Left lung (tissue), 10 donors: ENCODE results near the gene POM121L2. TPM values are rescaled to one million over a fixed set of nuclear protein-coding genes. Genes with fewer than 3 reads are reported as not detected.

Experiments used
- ATAC-seq: fragments of 200-7000 bp; cut with Tn5 transposase; one replicate; pipeline ENCODE4 v1.9.1; 2020; ENCODE audit warnings: moderate library complexity
- DNase-seq, 4 donors: peaks; one replicate each; pipeline ENCODE4 v3.0.0-alpha.2; 2013 to 2020
- H3K27ac ChIP-seq, 2 donors: fragments of 200-600 bp; sonication (generic) in 1 of 2; one replicate each; pipeline versions ENCODE4 v1.5.0 to v1.8.0; 2020 to 2021
- H3K27me3 ChIP-seq, 2 donors: fragments of 200-600 bp; sonication (generic) in 1 of 2; one replicate each; pipeline versions ENCODE4 v1.5.0 to v1.8.0; 2020 to 2021
- H3K36me3 ChIP-seq, 2 donors: fragments of 200-600 bp; sonication (generic) in 1 of 2; one replicate each; pipeline versions ENCODE4 v1.5.0 to v1.8.0; 2020 to 2021
- H3K4me1 ChIP-seq, 2 donors: fragments of 200-600 bp; one replicate each; pipeline ENCODE4 v1.8.0; 2021
- H3K4me3 ChIP-seq, 2 donors: fragments of 200-600 bp; sonication (generic) in 1 of 2; one replicate each; pipeline versions ENCODE4 v1.5.0 to v1.8.0; 2020 to 2021; ENCODE audit warnings: mild to moderate bottlenecking in 1 of 2
- H3K9me3 ChIP-seq, 2 donors: fragments of 200-600 bp; sonication (generic) in 1 of 2; one replicate each; pipeline versions ENCODE4 v1.5.0 to v1.8.0; 2020 to 2021
- intact Hi-C, 2 donors: fragments of 100-400 bp; cut with DNase I; formaldehyde crosslinking; loops; one replicate each; pipeline versions ENCODE4 v1.11.2 to v1.14.2; 2022
- polyA plus RNA-seq, 6 donors: library from polyadenylated mRNA; unstranded; fragments of 120-200 nt; gene quantifications; one replicate each; pipeline ENCODE4 v1.2.1, GENCODE V29; 2013; ENCODE audit not compliant: insufficient read length in 6 of 6
- total RNA-seq, 2 donors: library from RNA; stranded (reverse); fragmentation: NEBNext Ultra II Directional; extraction: Animal tissue kit (Norgen Biotek cat#: 25700); gene quantifications; one replicate each; pipeline ENCODE4 v1.2.1, GENCODE V29; 2021
- TF ChIP-seq, protein P1 (sequence below), 2 donors: fragments of 200-600 bp; sonication (generic) in 1 of 2; IDR thresholded peaks; one replicate each; pipeline versions ENCODE4 v1.5.0 to v1.8.0; 2021; ENCODE audit warnings: antibody characterized with exemption in 2 of 2
- donor health status: DM: no; HTN: yes; CAD: no.
- donor health status: DM: no; HTN: no; CAD: no.

The POM121L2 gene
- total and polyA plus RNA-seq, 8 donors: 0.10 TPM; not detected in 7

DNA sequence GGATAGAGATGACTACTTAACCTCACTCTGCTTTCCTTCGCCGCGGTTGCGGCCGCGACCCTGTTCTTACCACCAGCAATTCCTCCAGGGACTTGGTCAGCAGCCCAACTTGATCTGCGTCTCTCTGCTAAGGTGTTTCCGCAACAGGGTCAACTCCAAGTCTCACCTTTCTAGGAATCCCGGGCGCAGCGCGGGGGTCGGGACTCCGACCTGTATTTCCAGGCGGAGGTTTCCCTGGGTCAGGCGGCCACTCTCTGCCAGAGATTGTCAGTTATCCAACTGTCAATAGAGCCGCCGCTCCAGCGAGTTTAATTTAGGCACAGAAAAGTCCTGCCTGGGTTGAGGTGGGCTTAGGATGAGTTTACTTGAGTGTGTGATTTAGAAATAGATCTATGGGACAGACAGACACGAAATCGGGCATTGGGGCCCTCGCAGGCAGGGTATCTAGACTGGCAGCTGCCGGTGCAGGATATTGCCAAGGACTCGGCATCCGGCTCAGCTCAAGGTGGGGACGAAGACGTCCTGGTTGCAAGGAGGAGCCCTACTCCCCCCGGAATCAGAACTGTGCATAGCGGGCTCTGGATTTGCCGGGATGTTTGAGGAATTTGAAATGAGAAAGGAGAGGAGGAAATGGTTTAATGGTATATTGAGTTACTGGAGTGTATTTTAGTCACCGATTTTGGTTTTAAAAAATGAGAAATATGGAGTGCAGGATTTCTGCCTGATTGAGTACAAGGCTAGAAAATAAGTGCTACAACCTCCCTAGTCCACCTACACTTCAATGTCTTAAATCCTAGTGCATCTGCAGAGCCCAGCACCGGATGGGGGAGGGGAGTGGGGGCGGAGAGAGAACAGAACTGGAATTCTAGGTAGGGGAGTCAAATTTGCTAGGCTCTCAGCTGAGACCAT, 23.7 kb downstream of the POM121L2 start:
- TF ChIP-seq, protein P1, sequence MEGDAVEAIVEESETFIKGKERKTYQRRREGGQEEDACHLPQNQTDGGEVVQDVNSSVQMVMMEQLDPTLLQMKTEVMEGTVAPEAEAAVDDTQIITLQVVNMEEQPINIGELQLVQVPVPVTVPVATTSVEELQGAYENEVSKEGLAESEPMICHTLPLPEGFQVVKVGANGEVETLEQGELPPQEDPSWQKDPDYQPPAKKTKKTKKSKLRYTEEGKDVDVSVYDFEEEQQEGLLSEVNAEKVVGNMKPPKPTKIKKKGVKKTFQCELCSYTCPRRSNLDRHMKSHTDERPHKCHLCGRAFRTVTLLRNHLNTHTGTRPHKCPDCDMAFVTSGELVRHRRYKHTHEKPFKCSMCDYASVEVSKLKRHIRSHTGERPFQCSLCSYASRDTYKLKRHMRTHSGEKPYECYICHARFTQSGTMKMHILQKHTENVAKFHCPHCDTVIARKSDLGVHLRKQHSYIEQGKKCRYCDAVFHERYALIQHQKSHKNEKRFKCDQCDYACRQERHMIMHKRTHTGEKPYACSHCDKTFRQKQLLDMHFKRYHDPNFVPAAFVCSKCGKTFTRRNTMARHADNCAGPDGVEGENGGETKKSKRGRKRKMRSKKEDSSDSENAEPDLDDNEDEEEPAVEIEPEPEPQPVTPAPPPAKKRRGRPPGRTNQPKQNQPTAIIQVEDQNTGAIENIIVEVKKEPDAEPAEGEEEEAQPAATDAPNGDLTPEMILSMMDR (IDR thresholded peaks at IDR 0.05): no peak
- DNase-seq (no peak), ATAC-seq (no peak)
- H3K9me3 ChIP-seq: peaks cover 0 to 2% of the 10 kb centered on the region in 2 donors
- intact Hi-C loops: no loop called here
- no peaks in the 10 kb centered on the region for H3K4me1 ChIP-seq
- H3K4me3 ChIP-seq: no peak overlapping the region
- peaks cover 95 to 100% of the 10 kb centered on the region in 2 donors for H3K27me3 ChIP-seq
- H3K27ac ChIP-seq: no peak overlapping the region
- no peaks in the 10 kb centered on the region for H3K36me3 ChIP-seq

DNA sequence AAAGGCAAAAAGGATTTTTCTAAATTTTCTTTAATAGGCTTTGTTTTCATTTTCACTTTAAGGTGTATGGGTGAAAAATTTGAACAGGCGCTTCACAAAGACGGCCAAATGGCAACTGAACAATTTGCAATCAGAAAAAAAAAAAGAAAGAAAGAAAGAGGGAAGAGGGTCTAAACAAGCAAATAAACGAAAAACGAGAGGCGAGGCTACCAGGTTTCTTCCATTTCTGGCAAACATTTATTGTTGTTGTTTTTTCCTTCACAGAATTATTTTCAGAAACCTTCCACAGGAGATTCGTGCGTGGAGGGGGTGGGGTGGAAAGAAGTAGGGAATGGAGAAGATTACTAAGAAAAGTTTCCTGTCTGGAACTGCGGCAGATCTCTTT, 24.3 kb downstream of the POM121L2 start:
- TF ChIP-seq, protein P1 (IDR thresholded peaks at IDR 0.05): no peak
- H3K4me3 ChIP-seq: no peak overlapping the region
- intact Hi-C loops: no loop called here
- no peaks in the 10 kb centered on the region for H3K4me1 ChIP-seq
- peaks cover 0 to 3% of the 10 kb centered on the region in 2 donors for H3K9me3 ChIP-seq
- no peak overlapping the region for H3K27ac ChIP-seq
- H3K27me3 ChIP-seq: peaks cover 95 to 100% of the 10 kb centered on the region in 2 donors
- DNase-seq: no peak
- no peak for ATAC-seq
- no peaks in the 10 kb centered on the region for H3K36me3 ChIP-seq

DNA sequence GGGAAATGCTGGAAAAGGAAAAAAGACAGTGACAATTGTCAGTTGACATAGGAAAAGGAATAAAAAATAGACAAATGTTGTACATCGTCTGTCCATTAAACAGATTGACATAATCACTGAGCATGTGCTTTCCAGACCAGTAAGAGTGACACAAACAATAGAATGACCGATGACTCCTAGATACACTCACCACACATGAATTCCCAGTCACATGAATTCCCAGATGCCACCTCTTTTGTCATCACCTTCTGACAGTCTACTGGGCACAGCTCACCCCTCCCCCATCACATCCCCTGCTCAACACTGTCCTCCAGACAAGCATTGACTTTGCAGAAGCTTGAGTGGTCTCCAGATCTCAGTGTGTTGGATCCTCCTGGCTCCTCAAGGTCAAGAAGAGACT, 25.9 kb downstream of the POM121L2 start:
- Histone ChIP-seq H3K9me3 (peaks cover 0 to 1% of the 10 kb centered on the region in 2 donors), H3K4me3 (no peak overlapping the region), H3K36me3 (no peaks in the 10 kb centered on the region), H3K27me3 (peaks cover 94 to 100% of the 10 kb centered on the region in 2 donors), H3K4me1 (no peaks in the 10 kb centered on the region), H3K27ac (no peak overlapping the region)
- ATAC-seq (no peak), DNase-seq (no peak)
- intact Hi-C loops: no loop called here
- TF ChIP-seq, protein P1 (IDR thresholded peaks at IDR 0.05): no peak

DNA sequence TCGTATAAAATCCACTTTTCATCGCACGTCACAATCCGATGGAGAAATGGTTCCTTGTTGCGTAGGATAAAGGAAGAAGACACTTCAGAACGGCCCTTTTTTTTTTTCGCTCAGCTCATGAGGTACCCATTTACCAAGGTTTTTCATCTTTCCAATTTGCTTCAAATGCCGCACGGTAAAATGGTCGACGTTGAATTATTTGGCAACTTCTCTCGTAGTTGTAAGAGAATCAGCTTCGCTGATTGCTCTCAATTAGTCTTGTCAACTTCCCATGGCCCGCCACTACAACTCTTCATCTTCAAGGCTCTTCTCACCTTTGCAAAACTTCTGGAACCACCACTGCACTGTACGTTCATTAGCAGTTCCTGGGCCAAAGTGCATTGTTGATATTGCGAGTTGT, 28.8 kb downstream of the POM121L2 start:
- ATAC-seq (no peak), DNase-seq (no peak)
- intact Hi-C loops: no loop called here
- TF ChIP-seq, protein P1 (IDR thresholded peaks at IDR 0.05): no peak
- Histone ChIP-seq H3K36me3 (no peaks in the 10 kb centered on the region), H3K4me3 (no peak overlapping the region), H3K9me3 (peaks cover 0 to 1% of the 10 kb centered on the region in 2 donors), H3K4me1 (peaks cover 0 to 3% of the 10 kb centered on the region in 2 donors), H3K27me3 (peaks cover 91 to 100% of the 10 kb centered on the region in 2 donors), H3K27ac (no peak overlapping the region)

DNA sequence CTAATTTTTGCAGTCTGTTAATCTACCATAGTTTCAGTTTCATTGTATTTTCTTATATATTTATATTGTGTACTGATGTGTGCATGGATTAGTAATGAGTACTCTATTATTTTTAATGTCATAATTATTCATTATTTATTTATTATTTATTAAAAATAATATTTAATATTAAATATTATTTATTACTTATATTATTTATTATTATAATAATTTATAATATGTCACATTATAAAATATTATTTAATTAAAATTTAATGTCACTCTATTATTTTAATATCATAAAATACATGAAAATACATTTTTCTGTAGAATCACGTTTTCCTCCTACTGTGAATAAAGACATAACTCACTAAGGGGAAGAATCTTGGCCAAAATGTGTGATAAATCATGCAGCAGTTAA, 30.5 kb downstream of the POM121L2 start:
- intact Hi-C loops: no loop called here
- ATAC-seq (no peak), DNase-seq (no peak)
- Histone ChIP-seq H3K27me3 (peaks cover 79 to 100% of the 10 kb centered on the region in 2 donors), H3K36me3 (no peaks in the 10 kb centered on the region), H3K27ac (no peak overlapping the region), H3K4me3 (no peak overlapping the region), H3K4me1 (peaks cover 0 to 3% of the 10 kb centered on the region in 2 donors), H3K9me3 (peaks cover 0 to 1% of the 10 kb centered on the region in 2 donors)
- TF ChIP-seq, protein P1 (IDR thresholded peaks at IDR 0.05): no peak
